HFF-Myc (cell line): ENCODE results near the gene RTP4.

Source experiments
- DNase-seq: peaks from one replicate; pipeline ENCODE4 v3.0.0-alpha.2; 2011; ENCODE audit warnings: low read depth; ENCODE audit errors: extremely low read depth
- H3K4me3 ChIP-seq: replicated peaks from 2 replicates; pipeline ENCODE4 v1.5.1; 2011; ENCODE audit warnings: low read depth, mild to moderate bottlenecking, control low read depth, low read length
- CTCF ChIP-seq: IDR thresholded peaks from 2 replicates; pipeline ENCODE4 v1.5.1; 2012; ENCODE audit warnings: mild to moderate bottlenecking, low read depth, low read length, control low read depth; ENCODE audit errors: missing control alignments

RTP4 gene

GRCh38 chr3:187325632-187326031 lies 42.6 kb upstream of the RTP4 start:
- TF ChIP-seq CTCF = no peak
- DNase-seq = no peak
- no peak overlapping the region for H3K4me3 ChIP-seq

- no peak overlapping the region for H3K4me3 ChIP-seq
- DNase-seq = no peak
- TF ChIP-seq CTCF = no peak
These were observed 40.3 kb upstream of the RTP4 start for GRCh38 chr3:187327845-187328244.

DNA sequence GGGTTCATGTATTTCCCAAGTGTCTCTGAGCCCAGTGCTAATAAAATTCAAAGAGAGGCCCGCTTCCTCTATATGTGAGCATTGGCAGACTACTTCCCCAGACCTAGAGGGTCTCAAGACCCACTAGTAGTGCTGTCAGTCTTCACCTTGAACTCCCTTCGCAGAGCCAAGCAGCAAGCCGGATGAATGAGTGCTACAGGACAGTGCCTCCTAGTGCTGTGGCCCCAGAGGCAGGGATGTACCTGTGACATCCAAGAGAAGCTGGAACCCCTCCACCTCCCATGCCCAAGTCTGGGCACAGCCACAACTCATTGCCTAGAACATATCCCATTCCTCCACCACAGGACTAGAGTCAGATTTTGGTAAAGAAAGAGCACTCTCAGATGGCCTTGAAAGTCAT lies 39.5 kb upstream of the RTP4 start:
- TF ChIP-seq CTCF = no peak
- H3K4me3 ChIP-seq = no peak overlapping the region
- DNase-seq = no peak

DNA sequence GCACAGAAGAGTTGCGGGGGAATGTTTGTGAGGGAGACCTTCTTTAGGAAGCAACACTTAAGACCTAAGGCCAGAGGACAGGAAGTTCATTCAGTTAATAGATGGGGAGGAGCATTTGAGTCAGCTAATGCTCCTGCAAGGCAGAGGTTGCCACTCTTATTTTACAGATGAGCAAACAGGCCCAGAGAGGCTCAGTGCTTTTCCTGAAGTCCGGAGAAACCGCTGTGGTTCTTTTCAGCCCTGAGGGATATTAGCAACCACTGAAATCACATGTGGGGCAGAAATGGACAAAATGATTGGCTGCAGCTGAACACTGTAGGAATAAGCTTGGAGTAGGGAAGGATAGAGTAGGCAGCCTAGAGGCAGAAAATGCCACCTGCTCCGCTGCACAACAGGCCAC lies 33.3 kb upstream of the RTP4 start:
- no peak overlapping the region for H3K4me3 ChIP-seq
- DNase-seq = no peak
- no peak for TF ChIP-seq CTCF

- H3K4me3 ChIP-seq = no peak overlapping the region
- TF ChIP-seq CTCF = no peak
- no peak for DNase-seq
These were observed 31.9 kb upstream of the RTP4 start for GRCh38 chr3:187336322-187336721.

DNA sequence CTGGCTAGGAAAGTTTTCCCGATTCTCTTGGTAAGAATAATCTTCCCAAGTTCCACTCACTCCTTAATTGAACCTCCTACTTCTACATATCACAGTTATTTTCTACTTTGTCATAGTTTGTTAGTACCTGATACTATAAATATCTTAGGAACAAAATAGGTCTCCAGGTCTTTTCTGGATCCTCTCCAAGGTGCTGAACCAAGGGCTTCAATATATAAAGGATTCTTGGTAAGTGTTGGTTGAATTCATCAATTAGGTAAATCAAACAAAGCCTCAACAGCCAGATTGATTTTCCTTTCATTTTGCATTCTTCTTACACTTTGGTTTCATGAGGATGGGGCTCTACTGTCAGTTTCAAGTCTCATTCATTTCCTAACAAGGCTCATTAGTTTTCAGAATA lies 27.6 kb upstream of the RTP4 start:
- no peak for DNase-seq
- no peak for TF ChIP-seq CTCF
- H3K4me3 ChIP-seq = no peak overlapping the region

DNA sequence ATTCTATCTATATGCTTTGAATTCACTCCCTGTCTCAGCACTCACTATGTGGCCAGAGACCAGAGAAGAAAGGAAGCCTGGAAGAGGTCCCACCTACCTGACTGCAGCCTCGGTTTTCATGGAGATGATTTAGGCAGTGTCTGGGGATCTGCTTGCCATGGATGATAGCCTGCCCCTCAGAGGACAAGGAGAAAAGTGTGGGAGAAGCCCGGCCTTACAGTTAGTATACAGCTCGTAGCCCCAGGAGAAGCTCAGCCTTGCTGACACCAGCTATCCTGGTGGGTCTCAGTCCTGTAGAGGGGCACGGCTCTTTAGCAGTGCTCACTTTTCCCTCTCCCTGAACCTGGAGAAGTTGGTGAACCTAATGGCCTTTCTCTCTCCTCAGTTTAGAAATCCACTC lies 25.9 kb upstream of the RTP4 start:
- no peak for TF ChIP-seq CTCF
- no peak overlapping the region for H3K4me3 ChIP-seq
- no peak for DNase-seq
